ENCODE measurements around the gene PHOSPHO1. TPM values are rescaled to one million over a fixed set of nuclear protein-coding genes. Genes with fewer than 3 reads are reported as not detected.

Gene PHOSPHO1
- total and polyA plus RNA-seq, 2 of the 13 experiments (the other 11 are each of a cell fraction or from before 2014, with no cell fraction given) = not detected

DNA sequence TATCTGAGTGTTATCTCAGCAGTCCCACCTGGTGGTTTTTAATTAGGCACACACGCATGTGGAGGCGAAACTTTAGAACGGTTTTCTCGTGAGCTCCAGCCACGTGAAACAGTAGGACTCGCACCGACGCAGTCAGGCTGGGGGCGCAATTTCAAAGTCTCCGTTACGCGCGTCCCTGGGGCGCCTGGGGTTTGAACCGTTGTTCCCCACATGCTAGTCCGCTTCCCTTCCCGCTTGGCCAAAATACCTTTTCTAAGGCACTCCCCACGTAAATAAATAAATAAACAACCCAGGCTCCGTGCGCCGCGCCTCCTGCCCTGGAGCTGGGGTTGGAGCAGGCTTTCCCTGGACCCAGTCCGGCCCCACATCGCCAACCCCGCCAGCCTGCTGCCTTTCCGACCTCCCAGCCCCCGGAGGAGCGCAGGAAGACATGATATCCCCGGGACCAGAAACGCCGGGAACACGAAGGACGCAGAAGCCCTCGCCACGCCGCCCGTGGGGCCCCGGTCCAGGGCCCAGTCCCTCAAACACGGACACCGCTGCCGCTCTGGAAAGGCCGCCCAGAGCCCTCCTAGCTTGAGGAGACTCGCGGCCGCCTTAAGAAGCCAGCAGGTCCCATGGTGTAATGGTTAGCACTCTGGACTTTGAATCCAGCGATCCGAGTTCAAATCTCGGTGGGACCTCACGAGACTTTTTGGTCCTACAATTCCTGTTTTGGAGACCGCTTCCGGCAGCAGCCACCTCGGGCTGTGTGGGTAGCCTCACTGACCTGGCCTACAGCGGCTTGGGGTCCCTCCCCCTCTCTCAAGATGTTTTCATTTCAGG lies 38.5 kb downstream of the PHOSPHO1 start (continued):
- TF ChIP-seq, protein P1, sequence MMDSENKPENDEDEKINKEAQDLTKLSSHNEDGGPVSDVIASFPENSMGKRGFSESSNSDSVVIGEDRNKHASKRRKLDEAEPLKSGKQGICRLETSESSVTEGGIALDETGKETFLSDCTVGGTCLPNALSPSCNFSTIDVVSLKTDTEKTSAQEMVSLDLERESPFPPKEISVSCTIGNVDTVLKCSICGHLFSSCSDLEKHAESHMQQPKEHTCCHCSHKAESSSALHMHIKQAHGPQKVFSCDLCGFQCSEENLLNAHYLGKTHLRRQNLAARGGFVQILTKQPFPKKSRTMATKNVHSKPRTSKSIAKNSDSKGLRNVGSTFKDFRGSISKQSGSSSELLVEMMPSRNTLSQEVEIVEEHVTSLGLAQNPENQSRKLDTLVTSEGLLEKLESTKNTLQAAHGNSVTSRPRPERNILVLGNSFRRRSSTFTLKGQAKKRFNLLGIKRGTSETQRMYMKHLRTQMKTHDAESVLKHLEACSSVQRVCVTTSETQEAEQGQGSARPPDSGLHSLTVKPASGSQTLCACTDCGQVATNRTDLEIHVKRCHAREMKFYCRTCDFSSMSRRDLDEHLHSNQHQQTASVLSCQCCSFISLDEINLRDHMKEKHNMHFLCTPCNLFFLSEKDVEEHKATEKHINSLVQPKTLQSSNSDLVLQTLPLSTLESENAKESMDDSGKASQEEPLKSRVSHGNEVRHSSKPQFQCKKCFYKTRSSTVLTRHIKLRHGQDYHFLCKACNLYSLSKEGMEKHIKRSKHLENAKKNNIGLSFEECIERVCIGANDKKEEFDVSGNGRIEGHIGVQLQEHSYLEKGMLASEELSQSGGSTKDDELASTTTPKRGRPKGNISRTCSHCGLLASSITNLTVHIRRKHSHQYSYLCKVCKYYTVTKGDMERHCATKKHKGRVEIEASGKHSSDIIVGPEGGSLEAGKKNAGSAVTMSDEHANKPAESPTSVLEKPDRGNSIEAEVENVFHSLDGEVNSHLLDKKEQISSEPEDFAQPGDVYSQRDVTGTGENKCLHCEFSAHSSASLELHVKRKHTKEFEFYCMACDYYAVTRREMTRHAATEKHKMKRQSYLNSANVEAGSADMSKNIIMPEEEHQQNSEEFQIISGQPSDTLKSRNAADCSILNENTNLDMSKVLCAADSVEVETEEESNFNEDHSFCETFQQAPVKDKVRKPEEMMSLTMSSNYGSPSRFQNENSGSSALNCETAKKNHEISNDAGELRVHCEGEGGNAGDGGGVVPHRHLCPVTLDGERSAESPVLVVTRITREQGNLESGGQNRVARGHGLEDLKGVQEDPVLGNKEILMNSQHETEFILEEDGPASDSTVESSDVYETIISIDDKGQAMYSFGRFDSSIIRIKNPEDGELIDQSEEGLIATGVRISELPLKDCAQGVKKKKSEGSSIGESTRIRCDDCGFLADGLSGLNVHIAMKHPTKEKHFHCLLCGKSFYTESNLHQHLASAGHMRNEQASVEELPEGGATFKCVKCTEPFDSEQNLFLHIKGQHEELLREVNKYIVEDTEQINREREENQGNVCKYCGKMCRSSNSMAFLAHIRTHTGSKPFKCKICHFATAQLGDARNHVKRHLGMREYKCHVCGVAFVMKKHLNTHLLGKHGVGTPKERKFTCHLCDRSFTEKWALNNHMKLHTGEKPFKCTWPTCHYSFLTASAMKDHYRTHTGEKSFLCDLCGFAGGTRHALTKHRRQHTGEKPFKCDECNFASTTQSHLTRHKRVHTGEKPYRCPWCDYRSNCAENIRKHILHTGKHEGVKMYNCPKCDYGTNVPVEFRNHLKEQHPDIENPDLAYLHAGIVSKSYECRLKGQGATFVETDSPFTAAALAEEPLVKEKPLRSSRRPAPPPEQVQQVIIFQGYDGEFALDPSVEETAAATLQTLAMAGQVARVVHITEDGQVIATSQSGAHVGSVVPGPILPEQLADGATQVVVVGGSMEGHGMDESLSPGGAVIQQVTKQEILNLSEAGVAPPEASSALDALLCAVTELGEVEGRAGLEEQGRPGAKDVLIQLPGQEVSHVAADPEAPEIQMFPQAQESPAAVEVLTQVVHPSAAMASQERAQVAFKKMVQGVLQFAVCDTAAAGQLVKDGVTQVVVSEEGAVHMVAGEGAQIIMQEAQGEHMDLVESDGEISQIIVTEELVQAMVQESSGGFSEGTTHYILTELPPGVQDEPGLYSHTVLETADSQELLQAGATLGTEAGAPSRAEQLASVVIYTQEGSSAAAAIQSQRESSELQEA (CRISPR knock-in tag; IDR thresholded peaks at IDR 0.05; ENCODE audit: not compliant biosample characterization) = peak; percentile 60
- peak; percentile 45 for TF ChIP-seq CEBPG (CRISPR knock-in tag; IDR thresholded peaks at IDR 0.05)
- peak; percentile 75; the same call in 1 of the 2 replicates for TF ChIP-seq BRD4 (CRISPR knock-in tag; IDR thresholded peaks at IDR 0.05)
- peak; percentile 53; the same call in 1 of the 2 replicates for TF ChIP-seq KMT2A (CRISPR knock-in tag; IDR thresholded peaks at IDR 0.05)
- peak; percentile 82; the same call in 1 of the 2 replicates for TF ChIP-seq GZF1 (CRISPR knock-in tag; IDR thresholded peaks at IDR 0.05)
- peak; percentile 35 for TF ChIP-seq ZNF468 (CRISPR knock-in tag; IDR thresholded peaks at IDR 0.05)
- peak; percentile 29 for TF ChIP-seq PRPF4 (IDR thresholded peaks at IDR 0.05; ENCODE audit: low read depth, low read length, poor library complexity, severe bottlenecking)
- peak; percentile 66; the same call in 1 of the 2 replicates for TF ChIP-seq ZBTB3 (CRISPR knock-in tag; IDR thresholded peaks at IDR 0.05; ENCODE audit: borderline replicate concordance, low read depth)
- 0 out of 2 replicates have a peak, but pooled peaks have one; percentile 13 for TF ChIP-seq ZBTB44 (CRISPR knock-in tag; IDR thresholded peaks at IDR 0.05)
- TF ChIP-seq HOXA3 (CRISPR knock-in tag; IDR thresholded peaks at IDR 0.05) = peak; percentile 86
- peak; percentile 73 for TF ChIP-seq ADNP (CRISPR knock-in tag; IDR thresholded peaks at IDR 0.05)
- TF ChIP-seq, protein P2, sequence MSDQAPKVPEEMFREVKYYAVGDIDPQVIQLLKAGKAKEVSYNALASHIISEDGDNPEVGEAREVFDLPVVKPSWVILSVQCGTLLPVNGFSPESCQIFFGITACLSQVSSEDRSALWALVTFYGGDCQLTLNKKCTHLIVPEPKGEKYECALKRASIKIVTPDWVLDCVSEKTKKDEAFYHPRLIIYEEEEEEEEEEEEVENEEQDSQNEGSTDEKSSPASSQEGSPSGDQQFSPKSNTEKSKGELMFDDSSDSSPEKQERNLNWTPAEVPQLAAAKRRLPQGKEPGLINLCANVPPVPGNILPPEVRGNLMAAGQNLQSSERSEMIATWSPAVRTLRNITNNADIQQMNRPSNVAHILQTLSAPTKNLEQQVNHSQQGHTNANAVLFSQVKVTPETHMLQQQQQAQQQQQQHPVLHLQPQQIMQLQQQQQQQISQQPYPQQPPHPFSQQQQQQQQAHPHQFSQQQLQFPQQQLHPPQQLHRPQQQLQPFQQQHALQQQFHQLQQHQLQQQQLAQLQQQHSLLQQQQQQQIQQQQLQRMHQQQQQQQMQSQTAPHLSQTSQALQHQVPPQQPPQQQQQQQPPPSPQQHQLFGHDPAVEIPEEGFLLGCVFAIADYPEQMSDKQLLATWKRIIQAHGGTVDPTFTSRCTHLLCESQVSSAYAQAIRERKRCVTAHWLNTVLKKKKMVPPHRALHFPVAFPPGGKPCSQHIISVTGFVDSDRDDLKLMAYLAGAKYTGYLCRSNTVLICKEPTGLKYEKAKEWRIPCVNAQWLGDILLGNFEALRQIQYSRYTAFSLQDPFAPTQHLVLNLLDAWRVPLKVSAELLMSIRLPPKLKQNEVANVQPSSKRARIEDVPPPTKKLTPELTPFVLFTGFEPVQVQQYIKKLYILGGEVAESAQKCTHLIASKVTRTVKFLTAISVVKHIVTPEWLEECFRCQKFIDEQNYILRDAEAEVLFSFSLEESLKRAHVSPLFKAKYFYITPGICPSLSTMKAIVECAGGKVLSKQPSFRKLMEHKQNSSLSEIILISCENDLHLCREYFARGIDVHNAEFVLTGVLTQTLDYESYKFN (CRISPR knock-in tag; conservative IDR thresholded peaks at IDR 0.05) = peak; percentile 64
- peak; percentile 74 for TF ChIP-seq HNRNPLL (IDR thresholded peaks at IDR 0.05; ENCODE audit: low read depth, low read length, poor library complexity, severe bottlenecking)
